ENCODE results near the gene SYNRG. TPM values are rescaled to one million over a fixed set of nuclear protein-coding genes. Genes with fewer than 3 reads are reported as not detected.

The SYNRG gene
- total RNA-seq, 4 donors from 2014 or later = 27.4 to 46.5 (median 31.0) TPM

DNA sequence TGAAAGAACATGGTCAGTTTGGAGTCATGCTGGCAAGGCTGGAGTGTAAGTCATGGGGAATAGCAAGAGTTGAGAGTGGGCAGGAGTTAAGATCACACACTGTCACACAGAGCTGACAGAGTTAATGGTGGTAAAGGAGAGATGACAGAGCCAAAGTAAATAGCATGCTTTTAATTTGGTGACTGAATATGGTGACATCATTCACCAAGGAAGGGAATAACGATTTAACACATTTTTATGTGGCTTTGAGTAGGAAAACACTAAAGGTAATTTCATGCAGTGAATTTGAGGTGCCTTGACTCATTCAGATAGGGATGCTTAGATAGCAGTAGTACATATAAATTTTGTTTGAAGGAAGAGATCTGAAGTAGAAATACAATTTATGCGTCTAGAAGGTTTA, 42.1 kb downstream of the SYNRG start:
- no peak for TF ChIP-seq CTCF (IDR thresholded peaks at IDR 0.05; ENCODE audit: low read depth)

DNA sequence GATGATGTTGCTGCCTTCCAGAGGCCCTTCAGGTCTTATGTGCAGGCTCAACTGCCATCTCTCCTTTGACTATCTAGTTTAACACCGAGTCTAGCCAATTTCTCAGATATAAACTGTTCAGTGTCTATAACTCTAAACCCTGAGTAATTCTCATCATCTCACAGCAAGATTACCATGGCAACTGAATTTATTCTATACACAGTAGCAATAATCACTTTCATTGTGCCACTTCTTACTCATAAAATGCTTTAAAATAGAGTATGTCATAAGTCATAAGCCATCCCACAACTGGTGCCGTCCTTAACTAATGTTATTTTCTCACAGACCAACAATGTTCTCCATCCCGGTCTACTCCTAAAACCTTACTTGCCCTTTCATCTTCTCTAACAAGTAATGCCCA, 45.0 kb downstream of the SYNRG start:
- TF ChIP-seq CTCF (IDR thresholded peaks at IDR 0.05; ENCODE audit: low read depth) = no peak

DNA sequence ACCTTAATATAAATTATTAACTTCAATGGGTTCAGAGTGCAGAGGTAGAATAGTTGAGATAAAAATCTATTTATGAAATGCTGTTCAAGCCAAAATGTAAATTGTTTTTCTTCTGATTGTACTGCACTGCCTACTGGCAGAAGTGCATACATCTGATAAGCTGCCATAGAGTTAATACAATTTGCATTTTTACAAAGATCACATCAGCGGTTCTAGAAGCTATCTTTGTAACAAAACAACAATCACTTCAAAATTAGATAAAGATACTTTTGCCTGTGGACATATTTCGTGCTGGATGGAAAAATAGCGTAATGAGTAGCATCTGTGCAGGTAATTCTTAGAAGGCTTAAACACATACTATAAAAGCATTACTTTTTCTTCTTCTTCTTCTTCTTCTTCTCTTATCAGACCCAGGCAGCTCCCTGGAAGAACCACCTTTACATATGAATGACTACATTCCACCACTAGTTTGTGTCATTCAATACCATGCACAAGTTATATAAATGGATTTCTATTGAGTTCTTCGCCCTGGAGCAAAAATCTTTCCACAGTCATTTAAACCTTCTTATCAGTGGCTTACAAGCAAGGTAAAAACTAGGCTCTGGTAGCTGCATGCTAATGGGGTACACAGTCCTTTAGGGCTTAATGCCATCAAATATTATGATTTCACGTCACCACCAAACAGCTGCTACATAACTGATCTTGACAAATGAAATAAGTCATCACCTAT, 47.0 kb downstream of the SYNRG start:
- TF ChIP-seq CTCF (IDR thresholded peaks at IDR 0.05; ENCODE audit: low read depth) = no peak

GRCh38 chr17:37558299-37558698, 50.9 kb downstream of the SYNRG start:
- TF ChIP-seq CTCF (IDR thresholded peaks at IDR 0.05; ENCODE audit: low read depth) = no peak

- TF ChIP-seq CTCF (IDR thresholded peaks at IDR 0.05; ENCODE audit: low read depth) = no peak
Measured at GRCh38 chr17:37557482-37557881, 51.7 kb downstream of the SYNRG start.

DNA sequence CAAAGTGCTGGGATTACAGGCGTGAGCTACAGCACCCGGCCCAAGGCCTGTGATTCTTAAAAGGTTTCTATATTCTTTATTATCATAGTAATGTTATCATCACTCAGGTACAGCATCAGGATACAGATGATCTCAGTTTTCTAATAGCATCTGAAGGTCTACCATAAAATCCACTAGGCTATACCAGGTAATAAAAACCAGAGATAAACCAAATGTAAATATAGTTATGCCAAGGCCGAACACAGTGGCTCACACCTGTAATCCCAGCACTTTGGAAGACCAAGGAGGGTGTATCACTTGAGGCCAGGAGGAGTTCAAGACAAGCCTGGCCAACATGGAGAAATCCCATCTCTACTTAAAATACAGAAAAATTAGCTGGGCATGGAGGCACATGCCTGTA, 53.8 kb downstream of the SYNRG start:
- TF ChIP-seq CTCF (IDR thresholded peaks at IDR 0.05; ENCODE audit: low read depth) = no peak

- TF ChIP-seq CTCF (IDR thresholded peaks at IDR 0.05; ENCODE audit: low read depth) = no peak
Measured at GRCh38 chr17:37553401-37553966, 55.7 kb downstream of the SYNRG start.
